ENCODE results near the gene MALSU1. TPM values are rescaled to one million over a fixed set of nuclear protein-coding genes. Genes with fewer than 3 reads are reported as not detected.

Gene MALSU1
- total RNA-seq, 3 donors from 2014 or later (not counting 1 experiment from before 2014, with no cell fraction given) = 23.4 to 31.8 (median 26.3) TPM

- no peaks in the 10 kb centered on the region for H3K4me1 Mint-ChIP-seq
- no peaks in the 10 kb centered on the region for H3K9me3 ChIP-seq (ENCODE audit: control insufficient read depth, insufficient read depth, low read length)
- no peak overlapping the region for H3K4me3 Mint-ChIP-seq
- ATAC-seq (no peak), DNase-seq (no peak)
- H3K4me3 ChIP-seq (ENCODE audit: low read length) = no peak overlapping the region
- no peaks in the 10 kb centered on the region for H3K36me3 ChIP-seq (ENCODE audit: control insufficient read depth, insufficient read depth, low read length)
- WGBS (ENCODE audit: insufficient coverage) = 93% methylated on average over 7 of the region's 7 CpGs
- H3K27me3 Mint-ChIP-seq (ENCODE audit: low read depth in 2 of 2) = peaks cover 18 to 20% of the 10 kb centered on the region in 2 donors
- TF ChIP-seq CTCF (IDR thresholded peaks at IDR 0.05) = no peak
- H3K36me3 Mint-ChIP-seq = no peaks in the 10 kb centered on the region
- no peak overlapping the region for H3K27ac Mint-ChIP-seq
- intact Hi-C loops (cut with micrococcal nuclease) = no loop called here
- no peaks in the 10 kb centered on the region for H3K4me1 ChIP-seq (ENCODE audit: control insufficient read depth, insufficient read depth, low read length)
- H3K9me3 Mint-ChIP-seq = peaks cover 0 to 2% of the 10 kb centered on the region in 2 donors
- no peaks in the 10 kb centered on the region for H3K27me3 ChIP-seq (ENCODE audit: control insufficient read depth, insufficient read depth, low read length)
- H3K27ac ChIP-seq (ENCODE audit: low read length) = no peak overlapping the region
These were observed 42.4 kb upstream of the MALSU1 start for GRCh38 chr7:23256731-23257130.

GRCh38 chr7:23260371-23260770, 38.8 kb upstream of the MALSU1 start:
- no peaks in the 10 kb centered on the region for H3K36me3 Mint-ChIP-seq
- Histone ChIP-seq H3K36me3 (ENCODE audit: control insufficient read depth, insufficient read depth, low read length) (no peaks in the 10 kb centered on the region), H3K4me3 (ENCODE audit: low read length) (no peak overlapping the region), H3K27ac (ENCODE audit: low read length) (no peak overlapping the region), H3K4me1 (ENCODE audit: control insufficient read depth, insufficient read depth, low read length) (no peaks in the 10 kb centered on the region), H3K9me3 (ENCODE audit: control insufficient read depth, insufficient read depth, low read length) (no peaks in the 10 kb centered on the region), H3K27me3 (ENCODE audit: control insufficient read depth, insufficient read depth, low read length) (no peaks in the 10 kb centered on the region)
- 87% methylated on average over 8 of the region's 10 CpGs for WGBS (ENCODE audit: insufficient coverage)
- no peak overlapping the region for H3K27ac Mint-ChIP-seq
- ATAC-seq (no peak), DNase-seq (no peak)
- no peaks in the 10 kb centered on the region for H3K4me1 Mint-ChIP-seq
- H3K4me3 Mint-ChIP-seq = no peak overlapping the region
- no peak for TF ChIP-seq CTCF (IDR thresholded peaks at IDR 0.05)
- H3K27me3 Mint-ChIP-seq (ENCODE audit: low read depth in 2 of 2) = peaks cover 6 to 11% of the 10 kb centered on the region in 2 donors
- H3K9me3 Mint-ChIP-seq = no peaks in the 10 kb centered on the region
- intact Hi-C loops (cut with micrococcal nuclease) = no loop called here

GRCh38 chr7:23261843-23262452, 37.2 kb upstream of the MALSU1 start:
- DNase-seq (peak in 1 of 2 donors; percentile 79), ATAC-seq (peak; percentile 86 to 94 (median 91))
- Mint-ChIP-seq H3K36me3 (no peaks in the 10 kb centered on the region), H3K27ac (no peak overlapping the region), H3K4me1 (no peaks in the 10 kb centered on the region), H3K27me3 (ENCODE audit: low read depth in 2 of 2) (peaks cover 0 to 11% of the 10 kb centered on the region in 2 donors), H3K4me3 (no peak overlapping the region), H3K9me3 (no peaks in the 10 kb centered on the region)
- Histone ChIP-seq H3K4me3 (ENCODE audit: low read length) (no peak overlapping the region), H3K4me1 (ENCODE audit: control insufficient read depth, insufficient read depth, low read length) (no peaks in the 10 kb centered on the region), H3K27me3 (ENCODE audit: control insufficient read depth, insufficient read depth, low read length) (no peaks in the 10 kb centered on the region), H3K36me3 (ENCODE audit: control insufficient read depth, insufficient read depth, low read length) (no peaks in the 10 kb centered on the region), H3K27ac (ENCODE audit: low read length) (no peak overlapping the region), H3K9me3 (ENCODE audit: control insufficient read depth, insufficient read depth, low read length) (no peaks in the 10 kb centered on the region)
- peak; percentile 72 for TF ChIP-seq CTCF (IDR thresholded peaks at IDR 0.05)
- WGBS (ENCODE audit: insufficient coverage) = 6% methylated on average over 2 of the region's 7 CpGs
- intact Hi-C loops (cut with micrococcal nuclease) = no loop called here

GRCh38 chr7:23264916-23265458, 34.2 kb upstream of the MALSU1 start:
- Mint-ChIP-seq H3K36me3 (no peaks in the 10 kb centered on the region), H3K27me3 (ENCODE audit: low read depth in 2 of 2) (peaks cover 2 to 6% of the 10 kb centered on the region in 2 donors), H3K27ac (no peak overlapping the region), H3K9me3 (no peaks in the 10 kb centered on the region), H3K4me1 (no peaks in the 10 kb centered on the region), H3K4me3 (no peak overlapping the region)
- no peaks in the 10 kb centered on the region for H3K36me3 ChIP-seq (ENCODE audit: control insufficient read depth, insufficient read depth, low read length)
- 68% methylated on average over 5 of the region's 7 CpGs for WGBS (ENCODE audit: insufficient coverage)
- no peak overlapping the region for H3K27ac ChIP-seq (ENCODE audit: low read length)
- H3K4me3 ChIP-seq (ENCODE audit: low read length) = no peak overlapping the region
- H3K9me3 ChIP-seq (ENCODE audit: control insufficient read depth, insufficient read depth, low read length) = no peaks in the 10 kb centered on the region
- intact Hi-C loops (cut with micrococcal nuclease) = no loop called here
- ATAC-seq (no peak), DNase-seq (no peak)
- H3K27me3 ChIP-seq (ENCODE audit: control insufficient read depth, insufficient read depth, low read length) = no peaks in the 10 kb centered on the region
- no peak for TF ChIP-seq CTCF (IDR thresholded peaks at IDR 0.05)
- no peaks in the 10 kb centered on the region for H3K4me1 ChIP-seq (ENCODE audit: control insufficient read depth, insufficient read depth, low read length)
